ENCODE results near the gene RPTOR.
A peak's percentile ranks its signal among the peaks of the same experiment; 100 is the strongest.

The RPTOR gene

DNA sequence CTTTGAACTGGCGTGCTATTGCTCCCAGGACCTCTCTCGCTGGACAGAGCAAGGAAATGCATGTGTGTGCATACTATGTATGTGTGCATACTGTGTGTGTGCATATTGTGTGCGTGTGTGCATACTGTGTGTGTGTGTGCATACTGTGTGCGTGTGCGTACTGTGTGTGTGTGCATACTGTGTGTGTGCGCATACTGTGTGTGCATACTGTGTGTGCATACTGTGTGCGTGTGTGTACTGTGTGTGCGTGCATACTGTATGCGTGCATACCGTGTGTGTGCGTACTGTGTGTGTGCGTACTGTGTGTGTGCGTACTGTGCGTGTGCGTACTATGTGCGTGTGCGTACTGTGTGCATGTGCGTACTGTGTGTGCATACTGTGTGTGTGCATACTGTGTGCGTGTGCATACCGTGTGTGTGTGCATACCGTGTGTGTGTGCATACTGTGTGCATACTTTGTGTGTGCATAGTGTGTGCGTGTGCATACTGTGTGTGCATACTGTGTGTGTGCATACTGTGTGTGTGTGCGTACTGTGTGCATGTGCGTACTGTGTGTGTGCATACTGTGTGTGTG is 89.4 kb downstream of the RPTOR start:
- CTCF ChIA-PET, result no interaction called here

GRCh38 chr17:80636361-80637018 is 91.9 kb downstream of the RPTOR start:
- CTCF ChIA-PET, result interaction anchor here (0.6 to 3.8 kb wide), 5 partner anchors 9 to 462 kb away, joined by 3 to 22 read pairs (median 4); no protein-coding TSS in a partner anchor
- Histone ChIP-seq H3K4me3 (ENCODE audit: low read depth, low read length) (no peak overlapping the region), H3K9me3 (ENCODE audit: control insufficient read depth, insufficient read depth, low read depth, low read length) (no peaks in the 10 kb centered on the region), H3K4me1 (ENCODE audit: control insufficient read depth, insufficient read depth, low read length) (peaks cover 3% of the 10 kb centered on the region; the same call in 1 of the 2 replicates), H3K36me3 (ENCODE audit: control insufficient read depth in 2 of 2, insufficient read depth in 1 of 2, low read length in 2 of 2) (no peaks in the 10 kb centered on the region), H3K27ac (ENCODE audit: extremely low read depth, low read depth, low read length) (no peak overlapping the region)
- POLR2A ChIA-PET, result no interaction called here
- TF ChIP-seq ZNF148 (tag by site-specific recombination; IDR thresholded peaks at IDR 0.05; ENCODE audit: borderline replicate concordance), result no peak
- TF ChIP-seq ZNF433 (tag by site-specific recombination; IDR thresholded peaks at IDR 0.05; ENCODE audit: low read depth), result no peak
- TF ChIP-seq ZIC2 (tag by site-specific recombination; IDR thresholded peaks at IDR 0.05), result no peak
- TF ChIP-seq GFI1B (tag by site-specific recombination; IDR thresholded peaks at IDR 0.05), result no peak
- TF ChIP-seq ZNF791 (tag by site-specific recombination; IDR thresholded peaks at IDR 0.05), result no peak
- TF ChIP-seq TCF7L2 (IDR thresholded peaks at IDR 0.05; ENCODE audit: borderline replicate concordance, low read depth, low read length), result no peak
- no peak for TF ChIP-seq ZNF48 (tag by site-specific recombination; IDR thresholded peaks at IDR 0.05)

More for the DNA sequence above, 89.4 kb downstream of the RPTOR start:
- H3K4me3 ChIP-seq (ENCODE audit: low read depth, low read length), result no peak overlapping the region
- H3K36me3 ChIP-seq (ENCODE audit: control insufficient read depth in 2 of 2, insufficient read depth in 1 of 2, low read length in 2 of 2), result no peaks in the 10 kb centered on the region
- H3K9me3 ChIP-seq (ENCODE audit: control insufficient read depth, insufficient read depth, low read depth, low read length), result no peaks in the 10 kb centered on the region
- H3K4me1 ChIP-seq (ENCODE audit: control insufficient read depth, insufficient read depth, low read length), result peaks cover 3% of the 10 kb centered on the region; the same call in 1 of the 2 replicates
- TF ChIP-seq ZNF48 (tag by site-specific recombination; IDR thresholded peaks at IDR 0.05), result no peak
- TF ChIP-seq ZNF510 (tag by site-specific recombination; IDR thresholded peaks at IDR 0.05; ENCODE audit: insufficient replicate concordance), result no peak
- no peak for TF ChIP-seq ZNF488 (tag by site-specific recombination; IDR thresholded peaks at IDR 0.05)
- TF ChIP-seq, protein P1, sequence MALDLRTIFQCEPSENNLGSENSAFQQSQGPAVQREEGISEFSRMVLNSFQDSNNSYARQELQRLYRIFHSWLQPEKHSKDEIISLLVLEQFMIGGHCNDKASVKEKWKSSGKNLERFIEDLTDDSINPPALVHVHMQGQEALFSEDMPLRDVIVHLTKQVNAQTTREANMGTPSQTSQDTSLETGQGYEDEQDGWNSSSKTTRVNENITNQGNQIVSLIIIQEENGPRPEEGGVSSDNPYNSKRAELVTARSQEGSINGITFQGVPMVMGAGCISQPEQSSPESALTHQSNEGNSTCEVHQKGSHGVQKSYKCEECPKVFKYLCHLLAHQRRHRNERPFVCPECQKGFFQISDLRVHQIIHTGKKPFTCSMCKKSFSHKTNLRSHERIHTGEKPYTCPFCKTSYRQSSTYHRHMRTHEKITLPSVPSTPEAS (tag by site-specific recombination; IDR thresholded peaks at IDR 0.05), result peak; percentile 78
- no peak for TF ChIP-seq ZNF324 (tag by site-specific recombination; IDR thresholded peaks at IDR 0.05)
- POLR2A ChIA-PET, result no interaction called here
- H3K27ac ChIP-seq (ENCODE audit: extremely low read depth, low read depth, low read length), result no peak overlapping the region

GRCh38 chr17:80637048-80637781 is 92.6 kb downstream of the RPTOR start:
- no peak overlapping the region for H3K27ac ChIP-seq (ENCODE audit: extremely low read depth, low read depth, low read length)
- no peak overlapping the region for H3K4me3 ChIP-seq (ENCODE audit: low read depth, low read length)
- H3K36me3 ChIP-seq (ENCODE audit: control insufficient read depth in 2 of 2, insufficient read depth in 1 of 2, low read length in 2 of 2), result no peaks in the 10 kb centered on the region
- H3K9me3 ChIP-seq (ENCODE audit: control insufficient read depth, insufficient read depth, low read depth, low read length), result no peaks in the 10 kb centered on the region
- peaks cover 3% of the 10 kb centered on the region; the same call in 1 of the 2 replicates for H3K4me1 ChIP-seq (ENCODE audit: control insufficient read depth, insufficient read depth, low read length)
- POLR2A ChIA-PET, result no interaction called here
- CTCF ChIA-PET, result interaction anchor here (0.6 to 3.8 kb wide), 4 partner anchors 10 to 164 kb away, joined by 4 to 22 read pairs (median 4); no protein-coding TSS in a partner anchor
- TF ChIP-seq, protein P2, sequence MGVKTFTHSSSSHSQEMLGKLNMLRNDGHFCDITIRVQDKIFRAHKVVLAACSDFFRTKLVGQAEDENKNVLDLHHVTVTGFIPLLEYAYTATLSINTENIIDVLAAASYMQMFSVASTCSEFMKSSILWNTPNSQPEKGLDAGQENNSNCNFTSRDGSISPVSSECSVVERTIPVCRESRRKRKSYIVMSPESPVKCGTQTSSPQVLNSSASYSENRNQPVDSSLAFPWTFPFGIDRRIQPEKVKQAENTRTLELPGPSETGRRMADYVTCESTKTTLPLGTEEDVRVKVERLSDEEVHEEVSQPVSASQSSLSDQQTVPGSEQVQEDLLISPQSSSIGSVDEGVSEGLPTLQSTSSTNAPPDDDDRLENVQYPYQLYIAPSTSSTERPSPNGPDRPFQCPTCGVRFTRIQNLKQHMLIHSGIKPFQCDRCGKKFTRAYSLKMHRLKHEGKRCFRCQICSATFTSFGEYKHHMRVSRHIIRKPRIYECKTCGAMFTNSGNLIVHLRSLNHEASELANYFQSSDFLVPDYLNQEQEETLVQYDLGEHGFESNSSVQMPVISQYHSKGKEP (tag by site-specific recombination; IDR thresholded peaks at IDR 0.05), result 0 out of 2 replicates have a peak, but pooled peaks have one; percentile 8
- no peak for TF ChIP-seq ZNF549 (tag by site-specific recombination; IDR thresholded peaks at IDR 0.05)
- TF ChIP-seq REPIN1 (tag by site-specific recombination; IDR thresholded peaks at IDR 0.05; ENCODE audit: low read depth), result no peak
- TF ChIP-seq, protein P3, sequence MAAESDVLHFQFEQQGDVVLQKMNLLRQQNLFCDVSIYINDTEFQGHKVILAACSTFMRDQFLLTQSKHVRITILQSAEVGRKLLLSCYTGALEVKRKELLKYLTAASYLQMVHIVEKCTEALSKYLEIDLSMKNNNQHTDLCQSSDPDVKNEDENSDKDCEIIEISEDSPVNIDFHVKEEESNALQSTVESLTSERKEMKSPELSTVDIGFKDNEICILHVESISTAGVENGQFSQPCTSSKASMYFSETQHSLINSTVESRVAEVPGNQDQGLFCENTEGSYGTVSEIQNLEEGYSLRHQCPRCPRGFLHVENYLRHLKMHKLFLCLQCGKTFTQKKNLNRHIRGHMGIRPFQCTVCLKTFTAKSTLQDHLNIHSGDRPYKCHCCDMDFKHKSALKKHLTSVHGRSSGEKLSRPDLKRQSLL (tag by site-specific recombination; IDR thresholded peaks at IDR 0.05), result no peak
- no peak for TF ChIP-seq ZNF530 (tag by site-specific recombination; IDR thresholded peaks at IDR 0.05; ENCODE audit: low read depth)
- TF ChIP-seq ZSCAN30 (tag by site-specific recombination; IDR thresholded peaks at IDR 0.05), result no peak
- 0 out of 2 replicates have a peak, but pooled peaks have one; percentile 12 for TF ChIP-seq ZNF341 (tag by site-specific recombination; IDR thresholded peaks at IDR 0.05; ENCODE audit: low read depth)
- no peak for TF ChIP-seq ZNF704 (tag by site-specific recombination; IDR thresholded peaks at IDR 0.05)
- TF ChIP-seq GLIS1 (tag by site-specific recombination; IDR thresholded peaks at IDR 0.05), result no peak
